Testis (tissue), 2 donors: Measurements from ENCODE around the gene GNA15.

Experiments used
- POLR2A ChIP-seq: fragments of 450-650 bp; IDR thresholded peaks from one replicate; pipeline ENCODE4 v1.6.1; 2017; ENCODE audit warnings: antibody characterized with exemption, mild to moderate bottlenecking, moderate library complexity
- TF ChIP-seq, protein P1 (sequence below), 3 experiments: fragments of 450-650 bp in 2 of 3; fragments of 200-600 bp in 1 of 3; sonication (generic) in 1 of 3; IDR thresholded peaks; one replicate each; pipeline ENCODE4 v1.5.1; 2016 to 2019; ENCODE audit warnings: antibody characterized with exemption in 3 of 3, mild to moderate bottlenecking in 2 of 3, moderate library complexity in 1 of 3

GRCh38 chr19:3204646-3205275 lies 68.9 kb downstream of the GNA15 start:
- TF ChIP-seq, protein P1, sequence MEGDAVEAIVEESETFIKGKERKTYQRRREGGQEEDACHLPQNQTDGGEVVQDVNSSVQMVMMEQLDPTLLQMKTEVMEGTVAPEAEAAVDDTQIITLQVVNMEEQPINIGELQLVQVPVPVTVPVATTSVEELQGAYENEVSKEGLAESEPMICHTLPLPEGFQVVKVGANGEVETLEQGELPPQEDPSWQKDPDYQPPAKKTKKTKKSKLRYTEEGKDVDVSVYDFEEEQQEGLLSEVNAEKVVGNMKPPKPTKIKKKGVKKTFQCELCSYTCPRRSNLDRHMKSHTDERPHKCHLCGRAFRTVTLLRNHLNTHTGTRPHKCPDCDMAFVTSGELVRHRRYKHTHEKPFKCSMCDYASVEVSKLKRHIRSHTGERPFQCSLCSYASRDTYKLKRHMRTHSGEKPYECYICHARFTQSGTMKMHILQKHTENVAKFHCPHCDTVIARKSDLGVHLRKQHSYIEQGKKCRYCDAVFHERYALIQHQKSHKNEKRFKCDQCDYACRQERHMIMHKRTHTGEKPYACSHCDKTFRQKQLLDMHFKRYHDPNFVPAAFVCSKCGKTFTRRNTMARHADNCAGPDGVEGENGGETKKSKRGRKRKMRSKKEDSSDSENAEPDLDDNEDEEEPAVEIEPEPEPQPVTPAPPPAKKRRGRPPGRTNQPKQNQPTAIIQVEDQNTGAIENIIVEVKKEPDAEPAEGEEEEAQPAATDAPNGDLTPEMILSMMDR (IDR thresholded peaks at IDR 0.05), result no peak
- no peak for TF ChIP-seq POLR2A
